ENCODE measurements around the gene DNAJC27. TPM values are rescaled to one million over a fixed set of nuclear protein-coding genes. Genes with fewer than 3 reads are reported as not detected.
A peak's percentile ranks its signal among the peaks of the same experiment; 100 is the strongest.

Gene DNAJC27
- total RNA-seq, 1 experiment from 2014 or later = 5.4 TPM

GRCh38 chr2:24910245-24910644, 61.5 kb downstream of the DNAJC27 start:
- ATAC-seq (no peak), DNase-seq (ENCODE audit: low spot score) (no peak)
- TF ChIP-seq RELA (CRISPR knock-in tag; IDR thresholded peaks at IDR 0.05; ENCODE audit: borderline replicate concordance) (no peak), ATF1 (CRISPR knock-in tag; IDR thresholded peaks at IDR 0.05) (no peak), STAT6 (CRISPR knock-in tag; conservative IDR thresholded peaks at IDR 0.05; ENCODE audit: low read depth) (no peak), MYBL2 (CRISPR knock-in tag; IDR thresholded peaks at IDR 0.05) (no peak), FOXK1 (CRISPR knock-in tag; IDR thresholded peaks at IDR 0.05) (no peak), NR2C2 (CRISPR knock-in tag; IDR thresholded peaks at IDR 0.05) (no peak), ARID4B (CRISPR knock-in tag; IDR thresholded peaks at IDR 0.05; ENCODE audit: borderline replicate concordance) (no peak), NFE2L1 (CRISPR knock-in tag; IDR thresholded peaks at IDR 0.05) (no peak)
- H3K9me3 Mint-ChIP-seq = peaks cover 9% of the 10 kb centered on the region; the same call in 1 of the 2 replicates
- ChIA-PET POLR2A (no interaction called here), CTCF (interaction anchor here (0.9 kb wide), 1 partner anchor 83 kb away, joined by 4 read pairs; no protein-coding TSS in a partner anchor)
- no peak overlapping the region for H3K27ac Mint-ChIP-seq
- H3K4me3 Mint-ChIP-seq = no peak overlapping the region
- peaks cover 23% of the 10 kb centered on the region for H3K36me3 Mint-ChIP-seq
- H3K4me1 Mint-ChIP-seq = peaks cover 9% of the 10 kb centered on the region
- no peaks in the 10 kb centered on the region for H3K27me3 Mint-ChIP-seq (ENCODE audit: low read depth)

GRCh38 chr2:24909555-24910177, 62.1 kb downstream of the DNAJC27 start:
- peaks cover 23% of the 10 kb centered on the region for H3K36me3 Mint-ChIP-seq
- TF ChIP-seq HMGA2 (CRISPR knock-in tag; IDR thresholded peaks at IDR 0.05) = no peak
- CTCF ChIA-PET = interaction anchor here (0.9 kb wide), 1 partner anchor 82 kb away, joined by 4 read pairs; no protein-coding TSS in a partner anchor

GRCh38 chr2:24908461-24908901, 63.3 kb downstream of the DNAJC27 start:
- Mint-ChIP-seq H3K4me1 (peaks cover 6% of the 10 kb centered on the region), H3K27ac (no peak overlapping the region), H3K4me3 (no peak overlapping the region), H3K9me3 (peaks cover 9% of the 10 kb centered on the region; the same call in 1 of the 2 replicates), H3K27me3 (ENCODE audit: low read depth) (no peaks in the 10 kb centered on the region), H3K36me3 (peaks cover 24% of the 10 kb centered on the region)
- ATAC-seq (no peak), DNase-seq (ENCODE audit: low spot score) (no peak)
- POLR2A ChIA-PET = no interaction called here
- CTCF ChIA-PET = no interaction called here
- no peak for TF ChIP-seq ZNF263 (CRISPR knock-in tag; IDR thresholded peaks at IDR 0.05; ENCODE audit: low read depth)
- TF ChIP-seq ZNF219 (CRISPR knock-in tag; IDR thresholded peaks at IDR 0.05; ENCODE audit: borderline replicate concordance) = no peak
- TF ChIP-seq ELF4 (CRISPR knock-in tag; IDR thresholded peaks at IDR 0.05; ENCODE audit: low read depth) = no peak
- TF ChIP-seq TCF7 (CRISPR knock-in tag; IDR thresholded peaks at IDR 0.05; ENCODE audit: low read depth) = no peak
- TF ChIP-seq ZBTB21 (CRISPR knock-in tag; IDR thresholded peaks at IDR 0.05; ENCODE audit: borderline replicate concordance) = no peak
- TF ChIP-seq ATF3 (CRISPR knock-in tag; conservative IDR thresholded peaks at IDR 0.05) = no peak
- TF ChIP-seq IRF1 (CRISPR knock-in tag; IDR thresholded peaks at IDR 0.05) = no peak
- no peak for TF ChIP-seq ZNF121 (CRISPR knock-in tag; IDR thresholded peaks at IDR 0.05)
- TF ChIP-seq NR3C1 (CRISPR knock-in tag; conservative IDR thresholded peaks at IDR 0.05; ENCODE audit: low read depth) = no peak
- TF ChIP-seq PRDM15 (CRISPR knock-in tag; IDR thresholded peaks at IDR 0.05) = no peak

More at GRCh38 chr2:24909555-24910177, 62.1 kb downstream of the DNAJC27 start:
- POLR2A ChIA-PET = no interaction called here
- Mint-ChIP-seq H3K4me3 (no peak overlapping the region), H3K4me1 (peaks cover 5% of the 10 kb centered on the region), H3K9me3 (peaks cover 9% of the 10 kb centered on the region; the same call in 1 of the 2 replicates), H3K27me3 (ENCODE audit: low read depth) (no peaks in the 10 kb centered on the region), H3K27ac (peak overlapping the region; percentile 75; the same call in 1 of the 2 replicates)
- ATAC-seq (no peak), DNase-seq (ENCODE audit: low spot score) (no peak)

All from WTC11 (cell line).